OCI-M2 (cell line): ENCODE data around the gene GTF2IRD1.
"Not testable (repeated sequence)": the region's sequence is repeated elsewhere in the genome, so short reads cannot be mapped to it uniquely, and the experiment has no call there.

Experiments used
- DNase-seq: peaks from one replicate; lab custom pipeline; 2025; ENCODE audit not compliant: unreplicated experiment; lab: John Stamatoyannopoulos, UW

The GTF2IRD1 gene

GRCh38 chr7:74544706-74545469 is 91.2 kb downstream of the GTF2IRD1 start:
- peak; percentile 47 for DNase-seq

GRCh38 chr7:74545921-74546320 is 92.2 kb downstream of the GTF2IRD1 start:
- DNase-seq, result no peak

- not testable (repeated sequence) for DNase-seq
These were observed 99.9 kb downstream of the GTF2IRD1 start for GRCh38 chr7:74553596-74554012.

DNA sequence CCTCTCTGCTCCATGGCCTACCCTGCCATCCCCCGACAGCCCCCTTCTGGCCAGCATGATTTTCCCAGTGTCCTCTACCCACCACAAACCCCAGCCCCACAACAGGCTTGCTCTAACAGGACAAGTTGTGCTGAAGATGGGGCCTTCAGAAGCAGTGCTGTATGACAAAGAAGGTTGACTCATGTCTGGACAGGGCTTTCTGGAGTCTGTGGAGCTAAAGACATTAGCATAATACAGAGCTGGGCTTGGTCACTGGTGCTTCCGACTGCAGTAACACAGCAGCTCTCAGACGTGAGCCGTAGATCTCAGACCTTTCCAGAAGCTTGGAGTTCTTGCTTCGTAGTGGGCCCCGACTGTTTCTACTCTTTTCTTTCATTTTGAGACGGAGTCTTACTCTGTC is 100.5 kb downstream of the GTF2IRD1 start:
- DNase-seq, result no peak

- no peak for DNase-seq
These were observed 106.5 kb downstream of the GTF2IRD1 start for GRCh38 chr7:74560086-74560719.

- DNase-seq, result no peak
These were observed 108.3 kb downstream of the GTF2IRD1 start for GRCh38 chr7:74561898-74562613.

DNA sequence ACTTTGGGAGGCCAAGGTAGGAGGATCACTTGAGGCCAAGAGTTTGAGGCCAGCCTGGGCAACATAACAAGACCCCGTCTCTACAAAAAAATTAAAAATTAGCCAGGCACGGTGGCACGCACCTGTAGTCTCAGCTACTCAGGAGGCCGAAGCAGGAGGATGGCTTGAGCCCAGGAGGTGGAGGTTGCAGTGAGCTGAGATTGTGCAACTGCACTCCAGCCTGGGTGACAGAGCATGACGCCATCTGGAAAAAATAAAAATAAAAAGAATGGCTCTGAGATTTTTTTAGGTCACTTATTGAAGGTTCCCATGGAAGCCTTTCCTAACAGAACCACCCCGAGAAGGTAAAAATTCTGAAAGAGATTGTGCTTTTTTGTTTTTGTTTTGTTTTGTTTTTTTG is 109.9 kb downstream of the GTF2IRD1 start:
- DNase-seq, result not testable (repeated sequence)

DNA sequence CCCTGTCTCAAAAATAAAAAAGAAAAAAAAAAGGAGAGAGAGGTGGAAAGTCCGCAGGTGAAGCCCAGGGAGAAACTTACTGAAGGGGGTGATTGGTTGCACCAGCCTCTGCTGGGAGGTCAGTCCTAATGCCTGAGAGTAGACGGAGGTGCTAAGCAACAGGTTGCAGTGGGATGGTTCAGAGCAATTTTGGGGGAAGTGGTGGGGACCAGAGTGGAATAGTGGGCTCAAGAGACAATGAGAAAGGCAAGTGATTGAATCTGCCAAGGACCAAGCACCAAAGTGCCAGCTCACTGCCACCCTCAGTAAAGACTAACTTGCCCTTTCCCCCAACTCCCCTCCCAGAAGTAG is 113.6 kb downstream of the GTF2IRD1 start:
- DNase-seq, result no peak

GRCh38 chr7:74568658-74569057 is 115.0 kb downstream of the GTF2IRD1 start:
- no peak for DNase-seq

DNA sequence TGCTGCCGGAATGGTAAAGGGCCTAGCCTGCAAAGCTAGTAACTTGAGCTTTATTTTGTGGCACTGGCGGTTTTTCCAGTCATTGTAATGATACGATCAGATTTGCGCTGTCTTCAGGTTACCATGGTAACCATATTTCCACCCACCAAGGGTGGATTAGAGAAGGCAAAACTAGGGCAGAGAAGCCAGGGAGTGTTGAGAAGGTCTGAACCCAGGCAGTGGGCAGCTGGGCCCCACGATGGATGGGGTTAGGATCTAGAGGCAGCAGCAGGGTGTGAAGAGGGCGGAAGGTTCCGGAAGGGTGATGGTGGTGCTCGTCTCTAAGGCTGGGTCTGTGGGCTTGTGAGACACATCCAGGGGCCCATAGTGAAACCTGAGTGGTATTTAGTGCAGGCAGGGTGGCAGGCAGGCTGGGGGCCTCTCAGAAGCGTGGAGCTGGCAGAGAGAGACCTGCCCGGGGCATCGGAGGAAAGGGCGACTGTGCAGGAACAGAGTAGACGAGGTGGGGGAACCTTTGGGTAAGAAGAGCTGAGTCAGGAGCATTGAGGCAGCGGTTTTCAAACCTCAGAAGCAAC is 115.9 kb downstream of the GTF2IRD1 start:
- DNase-seq, result no peak

DNA sequence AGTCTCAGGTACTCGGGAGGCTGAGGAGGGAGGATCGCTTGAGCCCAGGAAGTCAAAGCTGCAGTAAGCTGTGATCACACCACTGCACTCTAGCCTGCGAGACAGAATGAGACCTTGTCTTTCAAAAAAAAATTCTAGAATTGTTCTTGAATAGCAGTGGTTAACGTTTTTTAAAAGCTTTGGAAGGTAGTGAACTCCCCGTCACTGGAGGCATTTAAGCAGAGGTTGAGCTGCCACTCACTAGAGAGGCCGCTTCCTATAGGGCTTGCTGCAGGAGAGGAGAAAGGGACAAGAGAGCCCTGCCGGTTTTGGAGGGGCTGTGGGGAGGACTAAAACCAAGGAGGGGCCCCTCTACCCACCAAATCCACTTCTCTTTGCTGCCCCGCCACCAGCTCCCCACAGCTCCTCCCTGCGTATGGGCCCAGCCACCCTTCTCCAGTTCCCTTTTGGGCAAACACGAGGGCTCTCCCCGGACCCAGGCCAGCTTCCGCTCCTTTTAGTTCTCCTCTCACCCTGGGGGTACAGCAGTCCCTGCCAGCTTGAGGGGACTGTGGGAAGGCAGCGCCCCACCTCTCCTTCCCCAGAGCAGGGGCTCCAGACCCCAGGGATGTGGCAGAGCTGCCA is 116.9 kb downstream of the GTF2IRD1 start:
- DNase-seq, result no peak

DNA sequence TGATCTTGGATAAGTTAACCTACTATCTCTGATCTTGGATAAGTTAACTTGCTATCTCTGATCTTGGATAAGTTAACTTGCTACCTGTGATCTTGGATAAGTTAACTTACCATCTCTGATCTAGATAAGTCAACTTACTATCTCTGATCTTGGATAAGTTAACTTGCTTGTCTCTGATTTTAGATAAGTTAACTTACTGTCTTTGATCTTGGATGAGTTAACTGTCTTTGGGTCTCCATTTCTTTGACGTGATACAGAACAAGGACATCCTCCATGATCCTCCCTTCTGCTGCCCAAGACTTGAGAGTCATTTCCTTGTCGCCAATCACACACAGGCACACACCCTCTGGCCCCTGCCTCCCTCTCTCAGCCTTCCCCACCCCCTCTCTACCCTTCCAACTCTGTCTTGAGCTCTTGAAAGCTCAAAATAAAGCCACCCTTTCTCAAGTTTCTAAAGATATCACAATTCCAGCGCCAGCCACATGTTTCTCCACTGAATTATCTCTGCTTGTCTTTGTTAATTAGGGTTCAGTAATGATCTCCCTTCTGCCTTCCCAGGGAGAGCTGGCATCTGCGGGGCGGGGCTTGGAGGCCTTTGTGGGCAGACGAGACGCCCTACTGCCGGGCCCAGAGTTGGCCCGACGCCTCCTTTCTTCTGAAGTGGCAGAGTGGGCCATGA is 118.7 kb downstream of the GTF2IRD1 start:
- no peak for DNase-seq

DNA sequence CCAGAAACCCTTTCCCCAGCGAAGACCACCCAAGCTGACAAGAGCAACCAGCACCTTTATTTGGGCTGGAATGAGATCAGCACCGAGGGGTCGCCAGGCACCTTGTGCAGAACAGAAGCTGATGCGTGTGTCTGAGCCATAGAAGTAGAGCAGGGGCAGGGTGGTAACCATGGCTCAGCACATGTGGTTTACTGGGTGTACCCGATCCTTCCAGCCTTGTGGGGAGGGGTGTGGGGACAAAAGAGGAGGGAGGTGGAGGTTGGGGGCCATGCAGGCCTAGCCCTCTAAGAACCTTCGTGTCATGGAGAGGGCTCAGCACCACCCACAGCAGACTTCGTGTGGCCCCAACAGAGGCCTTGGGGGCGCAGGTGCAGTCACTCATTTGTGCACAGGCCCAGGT is 119.8 kb downstream of the GTF2IRD1 start:
- no peak for DNase-seq

DNA sequence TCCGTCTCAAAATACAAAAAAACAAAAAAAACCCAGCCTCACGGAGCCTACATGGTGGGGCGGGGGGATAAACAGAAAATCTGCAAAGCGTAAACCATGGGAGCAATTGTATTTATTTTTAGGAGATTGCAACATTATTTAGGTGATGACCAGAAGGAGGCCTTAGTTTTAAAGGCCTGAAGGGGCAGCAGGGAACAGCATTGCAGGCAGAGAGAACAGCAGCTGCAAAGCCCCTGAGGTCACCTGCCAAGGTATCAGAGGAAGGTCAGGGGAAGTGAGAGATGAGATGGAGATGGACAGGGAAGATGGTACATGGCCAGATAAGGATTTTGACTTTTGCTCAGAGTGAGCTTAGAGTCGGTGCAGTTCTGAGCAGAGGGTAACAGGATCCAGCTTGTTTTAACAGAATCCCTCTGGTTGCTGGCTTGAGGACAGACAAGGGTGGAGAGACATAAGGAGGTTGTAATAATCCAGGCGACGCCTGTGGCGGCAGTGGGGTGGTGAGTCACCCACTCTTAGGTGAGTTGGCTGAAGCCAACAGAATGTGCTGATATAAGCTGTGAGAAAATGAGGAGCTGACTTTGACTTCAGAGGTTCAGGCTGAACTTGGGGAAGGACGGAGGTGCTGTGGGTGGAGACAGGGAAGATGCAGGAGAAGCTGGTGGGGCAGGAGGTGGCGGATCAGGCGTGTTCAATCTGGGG is 121.5 kb downstream of the GTF2IRD1 start:
- no peak for DNase-seq

DNA sequence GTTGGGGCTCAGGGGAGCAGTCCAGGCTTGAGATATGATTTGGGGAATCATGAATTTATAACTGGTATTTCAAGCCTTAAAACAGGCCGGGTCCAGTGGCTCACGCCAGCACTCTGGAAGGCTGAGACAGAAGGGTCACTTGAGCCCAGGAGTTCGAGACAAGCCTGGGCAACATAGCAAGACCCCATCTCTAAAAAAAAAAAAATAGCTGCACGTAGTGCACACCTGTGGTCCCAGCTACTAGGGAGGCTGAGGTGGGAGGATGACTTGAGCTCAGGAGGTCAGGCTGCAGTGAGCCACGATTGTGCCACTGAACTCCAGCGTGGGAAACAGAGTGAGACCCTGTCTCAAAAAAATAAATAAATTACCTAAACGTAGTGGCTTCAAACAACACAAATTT is 122.1 kb downstream of the GTF2IRD1 start:
- no peak for DNase-seq

- no peak for DNase-seq
These were observed 126.3 kb downstream of the GTF2IRD1 start for GRCh38 chr7:74579800-74580685.

DNA sequence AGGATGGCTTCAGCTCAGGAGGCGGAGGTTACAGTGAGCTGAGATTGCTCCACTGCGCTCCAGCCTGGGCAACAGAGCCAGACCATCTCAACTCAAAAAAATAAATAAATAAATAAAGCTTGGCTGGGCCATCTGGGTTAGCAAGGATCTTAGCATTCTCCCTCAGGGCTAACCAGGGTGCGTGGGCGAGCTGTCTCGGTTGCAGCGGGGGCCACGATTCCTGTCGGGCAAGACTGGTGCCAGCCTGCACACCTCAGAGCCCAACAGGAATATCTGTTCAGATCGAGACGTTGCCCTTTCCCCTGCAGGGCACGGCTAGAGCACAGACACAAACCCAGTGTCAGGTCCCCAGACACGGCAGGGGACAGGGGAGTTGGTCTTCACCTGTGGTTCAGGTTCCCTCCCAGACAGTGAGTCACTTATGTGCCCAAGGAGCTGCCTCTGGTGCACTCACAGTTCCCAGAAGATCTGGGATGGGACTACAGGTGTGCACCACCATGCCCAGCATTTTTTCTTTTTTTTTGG is 128.3 kb downstream of the GTF2IRD1 start:
- DNase-seq, result no peak

DNA sequence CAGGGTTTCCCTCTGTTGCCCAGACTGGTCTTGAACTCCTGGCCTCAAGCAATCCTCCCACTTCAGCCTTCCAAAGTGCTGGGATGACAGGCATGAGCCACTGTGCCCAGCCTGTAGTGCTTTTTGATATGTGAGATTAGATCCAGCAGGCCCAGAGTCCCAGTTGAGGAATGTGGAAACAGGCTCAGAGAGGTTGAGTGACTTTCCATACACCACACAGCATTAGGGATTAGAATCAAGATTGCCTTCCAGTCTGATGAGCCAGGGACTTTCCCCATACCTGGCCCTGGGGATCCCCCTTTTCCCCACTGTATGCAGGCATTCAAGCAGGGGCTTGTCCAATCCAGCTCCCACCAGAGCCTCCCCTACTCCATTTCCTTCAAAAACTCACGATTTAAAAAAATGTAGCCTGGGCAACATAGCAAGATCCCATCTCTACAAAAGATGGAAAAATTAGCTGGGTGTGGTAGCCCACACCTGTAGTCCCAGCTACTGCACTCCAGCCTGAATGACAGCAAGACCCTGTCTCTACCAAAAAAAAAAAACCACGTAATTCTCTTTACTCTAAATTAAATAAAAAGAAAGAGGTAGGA is 128.8 kb downstream of the GTF2IRD1 start:
- DNase-seq, result no peak

GRCh38 chr7:74583630-74584029 is 129.9 kb downstream of the GTF2IRD1 start:
- DNase-seq, result no peak
